DND-41 (cell line): ENCODE measurements around the gene CRYGA.

Experiments
- ATAC-seq: fragments of 200-7000 bp; cut with Tn5 transposase; 3 replicates; pipeline ENCODE4 v1.9.1; 2021; ENCODE audit warnings: low read depth; ENCODE audit not compliant: insufficient read depth
- DNase-seq: peaks from one replicate; pipeline ENCODE4 v3.0.0-alpha.2; 2020
- H2AFZ ChIP-seq: 2 replicates; pipeline ENCODE4 v1.6.0; 2012; ENCODE audit warnings: low read depth, low read length
- H3K27ac ChIP-seq: 2 replicates; pipeline ENCODE4 v1.5.1; 2012; ENCODE audit warnings: low read length, inconsistent platforms
- H3K27me3 ChIP-seq: fragments of 200-600 bp; sonication (generic); 2 replicates; pipeline ENCODE4 v1.6.0; 2012; ENCODE audit warnings: low read length, mild to moderate bottlenecking, inconsistent platforms; ENCODE audit not compliant: insufficient read depth, poor library complexity
- H3K36me3 ChIP-seq: 2 replicates; pipeline ENCODE4 v1.5.1; 2012; ENCODE audit warnings: low read length, inconsistent platforms; ENCODE audit not compliant: insufficient read depth
- H3K4me1 ChIP-seq: 2 replicates; pipeline ENCODE4 v1.5.1; 2012; ENCODE audit warnings: mild to moderate bottlenecking, low read length; ENCODE audit not compliant: insufficient read depth
- H3K4me2 ChIP-seq: 2 replicates; pipeline ENCODE4 v1.6.0; 2012; ENCODE audit warnings: mild to moderate bottlenecking, moderate library complexity, low read length, inconsistent platforms; ENCODE audit not compliant: insufficient read depth
- H3K4me3 ChIP-seq, 2 experiments: fragments of 200-600 bp in 1 of 2; shearing (Covaris generic) in 1 of 2; 2 replicates each; pipeline ENCODE4 v1.5.1; 2012 to 2016; ENCODE audit warnings: inconsistent platforms in 2 of 2, low read length in 2 of 2, mild to moderate bottlenecking in 2 of 2, low read depth in 1 of 2, moderate library complexity in 1 of 2
- H3K79me2 ChIP-seq: 2 replicates; pipeline ENCODE4 v1.6.0; 2012; ENCODE audit warnings: low read length, inconsistent platforms; ENCODE audit not compliant: insufficient read depth
- H3K9ac ChIP-seq: 2 replicates; pipeline ENCODE4 v1.6.0; 2012; ENCODE audit warnings: low read depth, mild to moderate bottlenecking, inconsistent platforms, low read length, moderate library complexity
- H3K9me3 ChIP-seq: 2 replicates; pipeline ENCODE4 v1.5.1; 2012; ENCODE audit warnings: low read length, moderate library complexity, mild to moderate bottlenecking, inconsistent platforms; ENCODE audit not compliant: insufficient read depth, severe bottlenecking
- H4K20me1 ChIP-seq: 2 replicates; pipeline ENCODE4 v1.6.0; 2012; ENCODE audit warnings: low read length; ENCODE audit not compliant: insufficient read depth
- EZH2 ChIP-seq: IDR thresholded peaks from 3 replicates; pipeline ENCODE4 v1.6.1; 2012; ENCODE audit warnings: borderline replicate concordance, low read depth, mild to moderate bottlenecking, moderate library complexity, low read length, inconsistent platforms; ENCODE audit not compliant: severe bottlenecking
- TF ChIP-seq, protein P1 (sequence below): IDR thresholded peaks from 2 replicates; pipeline ENCODE4 v1.5.1; 2012; ENCODE audit warnings: borderline replicate concordance, low read length, moderate library complexity, mild to moderate bottlenecking; ENCODE audit not compliant: poor library complexity, severe bottlenecking; ENCODE audit errors: extremely low read depth

The CRYGA gene

DNA sequence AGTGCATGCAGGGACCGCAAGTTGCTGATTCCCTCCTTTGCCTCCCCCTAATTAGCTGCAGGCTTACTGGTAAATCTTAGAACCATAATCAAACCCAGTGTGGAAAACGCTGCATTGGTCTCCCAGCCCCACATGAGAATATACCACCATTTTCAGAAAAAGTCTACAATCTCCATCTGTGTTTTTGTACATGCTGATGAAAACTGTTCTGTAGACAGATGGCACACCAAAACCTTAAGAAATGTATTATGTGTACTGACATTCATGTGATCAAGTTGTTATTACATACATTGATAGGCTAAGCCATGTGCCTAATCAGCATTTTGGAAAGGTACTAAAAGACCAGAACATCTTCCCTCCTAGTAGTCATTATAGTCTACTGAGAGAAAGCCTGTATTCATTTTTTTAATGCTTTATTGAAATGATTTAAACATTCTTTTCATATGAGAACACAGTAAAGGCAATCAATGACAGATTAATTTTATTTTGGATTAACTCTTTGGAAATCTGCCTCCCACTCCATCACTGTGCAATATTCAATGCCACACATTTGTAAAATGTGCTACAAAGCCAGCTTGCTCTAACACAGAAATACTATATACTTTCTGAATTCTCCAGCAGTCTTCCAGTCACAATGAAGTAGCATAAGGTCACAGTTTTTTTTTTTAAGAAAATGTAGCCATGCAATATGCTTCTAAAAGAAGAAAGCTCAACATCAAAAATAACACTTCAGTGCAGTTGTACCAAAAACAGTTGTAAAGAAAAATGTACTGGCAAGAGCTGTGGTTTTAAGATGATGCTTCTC, 1.8 kb upstream of the CRYGA start:
- Histone ChIP-seq H3K4me3 (no peak overlapping the region), H3K9ac (no peak overlapping the region), H3K27me3 (peaks cover 11% of the 10 kb centered on the region), H4K20me1 (no peaks in the 10 kb centered on the region), H2AFZ (no peak overlapping the region), H3K4me1 (no peaks in the 10 kb centered on the region), H3K4me2 (no peak overlapping the region), H3K9me3 (no peaks in the 10 kb centered on the region), H3K79me2 (no peaks in the 10 kb centered on the region), H3K36me3 (no peaks in the 10 kb centered on the region), H3K27ac (no peak overlapping the region)
- ATAC-seq (no peak), DNase-seq (no peak)
- TF ChIP-seq, protein P1, sequence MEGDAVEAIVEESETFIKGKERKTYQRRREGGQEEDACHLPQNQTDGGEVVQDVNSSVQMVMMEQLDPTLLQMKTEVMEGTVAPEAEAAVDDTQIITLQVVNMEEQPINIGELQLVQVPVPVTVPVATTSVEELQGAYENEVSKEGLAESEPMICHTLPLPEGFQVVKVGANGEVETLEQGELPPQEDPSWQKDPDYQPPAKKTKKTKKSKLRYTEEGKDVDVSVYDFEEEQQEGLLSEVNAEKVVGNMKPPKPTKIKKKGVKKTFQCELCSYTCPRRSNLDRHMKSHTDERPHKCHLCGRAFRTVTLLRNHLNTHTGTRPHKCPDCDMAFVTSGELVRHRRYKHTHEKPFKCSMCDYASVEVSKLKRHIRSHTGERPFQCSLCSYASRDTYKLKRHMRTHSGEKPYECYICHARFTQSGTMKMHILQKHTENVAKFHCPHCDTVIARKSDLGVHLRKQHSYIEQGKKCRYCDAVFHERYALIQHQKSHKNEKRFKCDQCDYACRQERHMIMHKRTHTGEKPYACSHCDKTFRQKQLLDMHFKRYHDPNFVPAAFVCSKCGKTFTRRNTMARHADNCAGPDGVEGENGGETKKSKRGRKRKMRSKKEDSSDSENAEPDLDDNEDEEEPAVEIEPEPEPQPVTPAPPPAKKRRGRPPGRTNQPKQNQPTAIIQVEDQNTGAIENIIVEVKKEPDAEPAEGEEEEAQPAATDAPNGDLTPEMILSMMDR = no peak

DNA sequence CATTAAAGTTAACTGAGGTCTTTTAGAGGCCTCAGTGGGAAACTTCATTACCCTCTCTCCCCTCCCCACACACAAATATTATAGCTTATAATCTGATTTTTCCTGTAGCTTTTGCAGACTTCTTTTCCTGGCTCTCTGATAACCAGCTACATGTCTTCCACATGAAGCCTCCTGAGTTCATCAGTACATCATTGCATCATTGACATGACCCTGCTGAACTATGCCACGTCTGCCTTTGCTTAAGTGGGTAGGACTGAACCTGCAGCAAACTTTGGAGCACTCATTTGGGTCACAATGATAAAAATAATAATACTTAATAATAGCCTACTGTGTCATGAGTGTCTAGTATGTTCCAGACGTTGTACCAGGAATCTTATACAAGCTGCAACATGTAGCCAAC, 7.0 kb downstream of the CRYGA start:
- Histone ChIP-seq H2AFZ (no peak overlapping the region), H3K4me1 (no peaks in the 10 kb centered on the region), H3K36me3 (no peaks in the 10 kb centered on the region), H3K27me3 (no peaks in the 10 kb centered on the region), H3K4me2 (no peak overlapping the region), H3K9me3 (no peaks in the 10 kb centered on the region), H4K20me1 (no peaks in the 10 kb centered on the region), H3K27ac (no peak overlapping the region), H3K79me2 (no peaks in the 10 kb centered on the region), H3K4me3 (no peak overlapping the region), H3K9ac (no peak overlapping the region)
- ATAC-seq (no peak), DNase-seq (no peak)
- TF ChIP-seq EZH2 = no peak
- TF ChIP-seq, protein P1 = no peak

DNA sequence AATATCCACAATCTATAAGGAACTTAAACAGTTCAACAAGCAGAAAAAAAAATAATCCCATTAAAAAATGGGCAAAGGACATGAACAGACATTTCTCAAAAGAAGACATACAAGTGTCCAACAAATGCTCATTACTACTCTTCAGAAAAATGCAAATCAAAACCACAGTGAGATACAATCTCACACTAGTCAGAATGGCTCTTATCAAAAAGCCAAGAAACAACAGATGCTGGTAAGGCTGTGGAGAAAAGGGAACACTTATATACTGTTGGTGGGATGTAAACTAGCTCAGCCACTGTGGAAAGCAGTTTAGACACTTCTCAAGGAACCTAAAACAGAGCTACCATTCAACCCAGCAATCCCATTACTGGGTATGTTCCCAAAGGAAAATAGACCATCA, 10.2 kb downstream of the CRYGA start:
- H3K4me2 ChIP-seq = no peak overlapping the region
- H4K20me1 ChIP-seq = no peaks in the 10 kb centered on the region
- H3K27me3 ChIP-seq = no peaks in the 10 kb centered on the region
- DNase-seq (no peak), ATAC-seq (no peak)
- no peak overlapping the region for H3K4me3 ChIP-seq
- no peaks in the 10 kb centered on the region for H3K79me2 ChIP-seq
- no peaks in the 10 kb centered on the region for H3K36me3 ChIP-seq
- H3K9ac ChIP-seq = no peak overlapping the region
- H3K27ac ChIP-seq = no peak overlapping the region
- no peaks in the 10 kb centered on the region for H3K9me3 ChIP-seq
- TF ChIP-seq, protein P1 = no peak
- TF ChIP-seq EZH2 = no peak
- no peaks in the 10 kb centered on the region for H3K4me1 ChIP-seq
- H2AFZ ChIP-seq = no peak overlapping the region

DNA sequence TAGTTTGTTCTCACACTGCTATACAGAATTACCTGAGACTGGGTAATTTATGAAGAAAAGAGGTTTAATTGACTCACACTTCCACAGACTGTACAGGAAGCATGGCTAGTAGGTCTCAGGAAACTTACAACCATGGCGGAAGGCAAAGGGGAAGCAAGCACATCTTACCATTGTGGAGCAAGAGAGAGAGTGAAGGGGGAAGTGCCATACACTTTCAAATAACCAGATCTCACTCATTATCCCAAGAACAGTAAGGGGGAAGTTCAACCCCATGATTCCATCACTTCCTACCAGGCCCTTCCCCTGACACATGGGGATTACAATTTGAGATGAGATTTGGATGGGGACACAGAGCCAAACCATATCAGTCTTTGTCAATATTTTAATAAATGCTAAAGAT, 12.4 kb downstream of the CRYGA start:
- Histone ChIP-seq H4K20me1 (no peaks in the 10 kb centered on the region), H3K4me3 (no peak overlapping the region), H3K27ac (no peak overlapping the region), H3K36me3 (no peaks in the 10 kb centered on the region), H3K9me3 (no peaks in the 10 kb centered on the region), H2AFZ (no peak overlapping the region), H3K9ac (no peak overlapping the region), H3K79me2 (no peaks in the 10 kb centered on the region), H3K27me3 (no peaks in the 10 kb centered on the region), H3K4me2 (no peak overlapping the region), H3K4me1 (no peaks in the 10 kb centered on the region)
- TF ChIP-seq, protein P1 = no peak
- no peak for TF ChIP-seq EZH2
- ATAC-seq (no peak), DNase-seq (no peak)
